ENCODE data around the gene BSND. TPM values are rescaled to one million over a fixed set of nuclear protein-coding genes. Genes with fewer than 3 reads are reported as not detected.

BSND gene
- total RNA-seq, 1 experiment from 2014 or later, result not detected

DNA sequence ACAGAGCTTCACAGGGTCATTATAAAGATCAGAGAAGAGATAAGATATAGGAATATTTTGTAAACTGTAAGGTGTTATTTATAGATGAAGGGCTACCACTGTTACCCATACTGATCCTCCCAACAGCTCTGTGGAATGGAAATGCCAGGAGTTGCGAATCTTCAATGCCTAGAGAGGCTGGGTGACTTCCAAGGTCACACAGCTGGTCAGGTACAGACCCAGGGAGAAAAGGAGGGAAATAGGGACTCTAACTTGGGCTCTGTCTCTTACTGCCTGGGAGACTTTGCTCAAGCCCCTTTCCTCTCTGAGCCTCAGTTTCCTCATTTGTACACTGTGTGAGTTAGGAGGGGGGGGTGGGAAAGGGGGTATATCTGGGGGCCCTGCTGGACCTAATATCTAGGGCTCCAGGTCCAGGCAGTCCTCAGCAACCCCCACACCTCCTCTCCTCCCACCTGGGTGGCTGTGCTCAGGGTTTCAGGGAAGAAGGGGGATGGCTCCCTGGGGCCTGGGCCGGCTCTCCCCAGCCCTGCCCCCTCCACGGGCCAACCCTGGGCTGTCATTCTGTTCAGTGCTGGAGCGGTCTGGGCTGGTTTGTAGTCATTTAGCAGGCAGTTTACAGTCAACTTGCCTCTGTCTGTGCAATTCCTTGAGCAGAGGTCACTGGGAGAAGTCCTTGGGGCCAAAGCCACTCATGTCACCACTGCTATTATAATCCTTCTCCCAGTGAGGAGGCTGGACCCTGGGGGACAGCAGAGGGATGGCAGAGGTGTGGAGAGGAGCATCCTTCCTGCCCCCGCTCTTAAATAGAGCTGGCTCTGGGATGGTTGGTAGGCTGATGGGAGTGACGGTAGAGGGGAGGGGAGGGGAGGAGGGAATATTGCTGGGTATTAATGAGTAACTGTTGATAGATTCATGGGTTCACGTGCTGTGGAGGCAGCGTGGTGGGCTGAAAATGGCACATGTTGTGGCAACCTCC lies 1.7 kb downstream of the BSND start:
- no TSS peak for BruUV-seq (replicated peaks)
- Histone ChIP-seq H3K4me3 (ENCODE audit: low read depth, low read length) (no peak overlapping the region), H3K27me3 (replicated peaks; ENCODE audit: control insufficient read depth, insufficient read depth, low read length) (no peaks in the 10 kb centered on the region), H3K36me3 (ENCODE audit: control insufficient read depth, insufficient read depth, low read length) (no peaks in the 10 kb centered on the region), H3K4me1 (no peaks in the 10 kb centered on the region), H3K9me3 (no peaks in the 10 kb centered on the region)
- no peak overlapping the region for H3K4me3 Mint-ChIP-seq (ENCODE audit: unreplicated experiment)
- H3K36me3 Mint-ChIP-seq (ENCODE audit: insufficient read depth, unreplicated experiment), result no peaks in the 10 kb centered on the region
- no peak for DNase-seq
- TF ChIP-seq CTCF (IDR thresholded peaks at IDR 0.05; ENCODE audit: insufficient read depth in 1 of 2, low read depth in 1 of 2, low read length in 1 of 2, severe bottlenecking in 1 of 2, unreplicated experiment in 1 of 2), result no peak
- ChIA-PET POLR2A (no interaction called here), CTCF (interaction anchor here (0.6 kb wide), 1 partner anchor 247 kb away, joined by 3 read pairs; no protein-coding TSS in a partner anchor)
- H3K27me3 Mint-ChIP-seq (ENCODE audit: insufficient read depth, unreplicated experiment), result peaks cover 4% of the 10 kb centered on the region
- intact Hi-C loops (cut with micrococcal nuclease; ENCODE audit: unreplicated experiment), result no loop called here
- no peaks in the 10 kb centered on the region for H3K9me3 Mint-ChIP-seq (ENCODE audit: unreplicated experiment)
- peaks cover 8% of the 10 kb centered on the region for H3K4me1 Mint-ChIP-seq (ENCODE audit: low read depth, unreplicated experiment)
- H3K27ac Mint-ChIP-seq (ENCODE audit: unreplicated experiment), result no peak overlapping the region

DNA sequence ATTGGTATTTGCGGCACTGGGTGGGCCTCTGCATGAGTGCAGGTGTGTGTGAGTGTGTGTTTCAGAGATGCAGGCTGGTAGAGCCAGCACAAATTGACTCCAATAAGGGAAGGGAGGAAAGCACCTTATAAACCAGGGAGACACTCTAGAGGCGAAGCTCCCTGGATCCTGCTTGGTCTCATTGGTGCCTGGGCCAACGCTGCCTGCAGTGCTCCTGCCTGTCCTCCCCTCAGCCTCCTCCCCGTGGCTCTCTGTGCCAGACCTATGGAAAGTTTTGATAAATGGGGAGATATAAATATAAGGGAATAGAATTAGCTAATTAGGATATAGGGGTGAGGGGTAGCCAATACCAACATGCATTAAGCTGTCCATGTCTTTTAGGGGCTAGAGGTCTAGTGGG lies 2.6 kb downstream of the BSND start:
- Mint-ChIP-seq H3K27me3 (ENCODE audit: insufficient read depth, unreplicated experiment) (no peaks in the 10 kb centered on the region), H3K36me3 (ENCODE audit: insufficient read depth, unreplicated experiment) (no peaks in the 10 kb centered on the region), H3K4me3 (ENCODE audit: unreplicated experiment) (no peak overlapping the region), H3K9me3 (ENCODE audit: unreplicated experiment) (no peaks in the 10 kb centered on the region), H3K4me1 (ENCODE audit: low read depth, unreplicated experiment) (peaks cover 4% of the 10 kb centered on the region), H3K27ac (ENCODE audit: unreplicated experiment) (no peak overlapping the region)
- TF ChIP-seq CTCF (IDR thresholded peaks at IDR 0.05; ENCODE audit: insufficient read depth in 1 of 2, low read depth in 1 of 2, low read length in 1 of 2, severe bottlenecking in 1 of 2, unreplicated experiment in 1 of 2), result no peak
- ChIA-PET CTCF (interaction anchor here (0.6 kb wide), 1 partner anchor 248 kb away, joined by 3 read pairs; no protein-coding TSS in a partner anchor), POLR2A (interaction anchor here (1.1 kb wide), 1 partner anchor 51 kb away, joined by 3 read pairs; no protein-coding TSS in a partner anchor)
- intact Hi-C loops (cut with micrococcal nuclease; ENCODE audit: unreplicated experiment), result no loop called here
- H3K36me3 ChIP-seq (ENCODE audit: control insufficient read depth, insufficient read depth, low read length), result no peaks in the 10 kb centered on the region
- BruUV-seq (replicated peaks), result no TSS peak
- no peak for DNase-seq
- no peaks in the 10 kb centered on the region for H3K27me3 ChIP-seq (replicated peaks; ENCODE audit: control insufficient read depth, insufficient read depth, low read length)
- no peaks in the 10 kb centered on the region for H3K4me1 ChIP-seq
- no peaks in the 10 kb centered on the region for H3K9me3 ChIP-seq
- no peak overlapping the region for H3K4me3 ChIP-seq (ENCODE audit: low read depth, low read length)

DNA sequence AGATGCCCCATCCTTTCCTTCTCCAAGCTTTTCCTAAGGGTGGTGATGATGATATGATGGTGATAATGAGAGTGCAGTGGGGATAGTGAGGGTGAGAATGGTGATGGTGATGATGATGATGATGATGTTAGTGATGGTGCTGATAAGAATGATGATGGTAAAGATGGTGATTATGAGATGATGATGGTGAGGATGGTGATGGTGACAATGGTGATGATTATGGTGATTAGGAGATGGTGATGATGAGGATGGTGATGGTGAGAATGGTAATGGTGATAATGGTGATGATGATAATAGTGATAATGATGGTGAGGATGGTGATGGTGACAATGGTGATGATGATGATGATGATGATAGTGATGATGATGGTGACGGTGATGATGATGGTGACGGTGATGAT lies 4.0 kb downstream of the BSND start:
- Histone ChIP-seq H3K4me3 (ENCODE audit: low read depth, low read length) (no peak overlapping the region), H3K36me3 (ENCODE audit: control insufficient read depth, insufficient read depth, low read length) (no peaks in the 10 kb centered on the region), H3K9me3 (no peaks in the 10 kb centered on the region), H3K27me3 (replicated peaks; ENCODE audit: control insufficient read depth, insufficient read depth, low read length) (no peaks in the 10 kb centered on the region), H3K4me1 (no peaks in the 10 kb centered on the region)
- Mint-ChIP-seq H3K27ac (ENCODE audit: unreplicated experiment) (no peak overlapping the region), H3K9me3 (ENCODE audit: unreplicated experiment) (no peaks in the 10 kb centered on the region), H3K4me3 (ENCODE audit: unreplicated experiment) (no peak overlapping the region), H3K4me1 (ENCODE audit: low read depth, unreplicated experiment) (no peaks in the 10 kb centered on the region), H3K36me3 (ENCODE audit: insufficient read depth, unreplicated experiment) (no peaks in the 10 kb centered on the region), H3K27me3 (ENCODE audit: insufficient read depth, unreplicated experiment) (no peaks in the 10 kb centered on the region)
- no peak for TF ChIP-seq CTCF (IDR thresholded peaks at IDR 0.05; ENCODE audit: insufficient read depth in 1 of 2, low read depth in 1 of 2, low read length in 1 of 2, severe bottlenecking in 1 of 2, unreplicated experiment in 1 of 2)
- POLR2A ChIA-PET, result no interaction called here
- DNase-seq, result no peak
- CTCF ChIA-PET, result interaction anchor here (0.6 kb wide), 1 partner anchor 363 kb away, joined by 3 read pairs; no protein-coding TSS in a partner anchor
- BruUV-seq (replicated peaks), result no TSS peak
- intact Hi-C loops (cut with micrococcal nuclease; ENCODE audit: unreplicated experiment), result no loop called here

Measured in Caco-2 (cell line).